Measurements from ENCODE around the gene CCDC51. TPM values are rescaled to one million over a fixed set of nuclear protein-coding genes. Genes with fewer than 3 reads are reported as not detected.

The CCDC51 gene
- polyA plus RNA-seq, 1 of the 3 experiments (the other 2 are of a cell fraction) = 24.2 TPM

DNA sequence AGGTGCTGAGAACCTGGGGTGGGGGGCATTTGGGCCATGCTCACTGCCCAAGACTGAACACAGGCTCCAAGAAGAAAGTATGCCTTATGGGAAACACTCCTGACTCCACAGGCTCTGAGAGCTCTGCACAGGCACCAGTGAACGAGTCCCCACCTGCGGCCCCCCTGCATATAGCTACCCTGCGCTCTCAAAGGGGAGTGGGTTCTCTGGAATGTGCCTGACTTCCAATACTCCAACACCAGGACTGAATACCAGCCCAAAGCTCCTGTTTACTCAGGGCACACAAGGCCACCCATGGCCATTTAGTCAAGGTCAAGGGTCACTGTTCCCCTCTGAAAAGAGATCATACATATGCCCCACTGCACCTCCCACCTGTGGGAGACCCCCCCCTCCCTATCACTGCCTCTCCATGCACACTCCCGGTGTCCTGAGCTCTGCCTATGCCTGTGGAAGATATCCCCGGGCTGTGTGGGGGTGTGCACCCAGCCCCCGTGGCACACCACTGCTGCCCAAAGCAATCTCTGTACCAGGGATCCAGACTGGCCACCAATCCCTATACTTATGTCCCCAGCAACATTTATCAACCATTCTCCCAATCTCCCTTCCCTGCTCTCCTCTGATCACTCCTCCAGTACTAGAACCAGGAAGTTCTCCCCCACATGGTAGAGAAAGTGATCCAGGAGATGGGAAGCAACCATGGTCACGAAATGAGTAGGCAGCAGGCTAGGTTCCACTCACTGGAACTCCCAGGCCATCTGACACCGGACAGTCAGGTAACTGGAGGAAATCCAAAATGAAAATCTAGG, 8.5 kb downstream of the CCDC51 start:
- CTCF ChIA-PET = interaction anchor here (0.6 to 13.2 kb wide), 6 partner anchors 12 to 237 kb away, joined by 4 to 399 read pairs (median 98); no protein-coding TSS in a partner anchor
- POLR2A ChIA-PET = interaction anchor here (0.6 to 1.7 kb wide), 2 partner anchors 8 to 131 kb away, joined by 3 to 6 read pairs; partner anchors contain the start of genes CCDC51 and TMA7

GRCh38 chr3:48430708-48431101, 9.2 kb downstream of the CCDC51 start:
- no peak overlapping the region for H3K4me2 ChIP-seq
- no peaks in the 10 kb centered on the region for H3F3A ChIP-seq (replicated peaks; ENCODE audit: insufficient read depth)
- WGBS (ENCODE audit: low lambda C conversion rate) = 100% methylated on average over 1 of the region's 1 CpG
- H3K27me3 ChIP-seq (ENCODE audit: insufficient read depth) = no peaks in the 10 kb centered on the region
- H3K79me2 ChIP-seq (ENCODE audit: insufficient read depth) = peaks cover 28% of the 10 kb centered on the region
- peaks cover 7 to 38% of the 10 kb centered on the region in 2 experiments; a peak in 2 of 4 replicates for H3K4me1 ChIP-seq (ENCODE audit: control insufficient read depth in 1 of 2, insufficient read depth in 2 of 2, low read depth in 1 of 2, low read length in 1 of 2)
- H3K9me3 ChIP-seq = no peaks in the 10 kb centered on the region
- ChIA-PET CTCF (interaction anchor here (0.6 to 13.2 kb wide), 6 partner anchors 8 to 236 kb away, joined by 3 to 399 read pairs (median 12); partner anchors contain the start of genes CCDC51 and TMA7), POLR2A (interaction anchor here (0.6 to 1.7 kb wide), 2 partner anchors 9 to 130 kb away, joined by 3 to 6 read pairs; partner anchors contain the start of genes CCDC51 and TMA7)
- no peak for DNase-seq
- no peak overlapping the region for H2AFZ ChIP-seq (ENCODE audit: low read depth)
- no peak overlapping the region for H3K9ac ChIP-seq
- H3K27ac ChIP-seq (ENCODE audit: low read depth in 2 of 2, low read length in 1 of 2) = no peak overlapping the region; a peak in 1 of 4 replicates
- H3K4me3 ChIP-seq (ENCODE audit: low read depth in 2 of 2, low read length in 1 of 2) = no peak overlapping the region
- no peaks in the 10 kb centered on the region for H3K9me2 ChIP-seq
- TF ChIP-seq CTCF (IDR thresholded peaks at IDR 0.05) = no peak
- no peak for TF ChIP-seq YY1 (IDR thresholded peaks at IDR 0.05; ENCODE audit: low read depth)
- no peak for TF ChIP-seq GATA2 (CRISPR knock-in tag; IDR thresholded peaks at IDR 0.05)
- TF ChIP-seq ELF1 (IDR thresholded peaks at IDR 0.05) = no peak
- no peak for TF ChIP-seq REST (IDR thresholded peaks at IDR 0.05; ENCODE audit: low read depth, low read length)
- no peak for TF ChIP-seq CHD2 (IDR thresholded peaks at IDR 0.05; ENCODE audit: low read length, partially characterized antibody)
- TF ChIP-seq JUND (IDR thresholded peaks at IDR 0.05) = no peak
- no peak for TF ChIP-seq FOSL2 (IDR thresholded peaks at IDR 0.05; ENCODE audit: borderline replicate concordance, low read depth)
- TF ChIP-seq RXRA (IDR thresholded peaks at IDR 0.05; ENCODE audit: borderline replicate concordance, low read depth) = no peak
- peaks cover 4 to 25% of the 10 kb centered on the region in 2 experiments for H3K36me3 ChIP-seq (replicated peaks in 1 of 2; ENCODE audit: control insufficient read depth in 1 of 2, insufficient read depth in 2 of 2, low read length in 1 of 2)
- H4K20me1 ChIP-seq (ENCODE audit: insufficient read depth) = 0 out of 2 replicates have a peak, but pooled peaks cover 4% of the 10 kb centered on the region

More for the DNA sequence above, 8.5 kb downstream of the CCDC51 start:
- WGBS (ENCODE audit: low lambda C conversion rate) = 93% methylated on average over 5 of the region's 8 CpGs
- H3F3A ChIP-seq (replicated peaks; ENCODE audit: insufficient read depth) = no peaks in the 10 kb centered on the region
- no peak overlapping the region for H2AFZ ChIP-seq (ENCODE audit: low read depth)
- H3K9me3 ChIP-seq = no peaks in the 10 kb centered on the region
- 0 out of 2 replicates have a peak, but pooled peaks cover 5% of the 10 kb centered on the region for H4K20me1 ChIP-seq (ENCODE audit: insufficient read depth)
- TF ChIP-seq TCF12 (IDR thresholded peaks at IDR 0.05) (no peak), CTCF (IDR thresholded peaks at IDR 0.05) (no peak), MAX (IDR thresholded peaks at IDR 0.05; ENCODE audit: low read depth) (no peak)
- TF ChIP-seq, protein P1, sequence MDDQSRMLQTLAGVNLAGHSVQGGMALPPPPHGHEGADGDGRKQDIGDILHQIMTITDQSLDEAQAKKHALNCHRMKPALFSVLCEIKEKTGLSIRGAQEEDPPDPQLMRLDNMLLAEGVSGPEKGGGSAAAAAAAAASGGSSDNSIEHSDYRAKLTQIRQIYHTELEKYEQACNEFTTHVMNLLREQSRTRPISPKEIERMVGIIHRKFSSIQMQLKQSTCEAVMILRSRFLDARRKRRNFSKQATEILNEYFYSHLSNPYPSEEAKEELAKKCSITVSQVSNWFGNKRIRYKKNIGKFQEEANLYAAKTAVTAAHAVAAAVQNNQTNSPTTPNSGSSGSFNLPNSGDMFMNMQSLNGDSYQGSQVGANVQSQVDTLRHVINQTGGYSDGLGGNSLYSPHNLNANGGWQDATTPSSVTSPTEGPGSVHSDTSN (IDR thresholded peaks at IDR 0.05) = no peak
- H3K27ac ChIP-seq (ENCODE audit: low read depth in 2 of 2, low read length in 1 of 2) = no peak overlapping the region
- H3K4me3 ChIP-seq (ENCODE audit: low read depth in 2 of 2, low read length in 1 of 2) = no peak overlapping the region
- H3K4me1 ChIP-seq (ENCODE audit: control insufficient read depth in 1 of 2, insufficient read depth in 2 of 2, low read depth in 1 of 2, low read length in 1 of 2) = peaks cover 7 to 33% of the 10 kb centered on the region in 2 experiments; a peak in 1 of 4 replicates
- H3K27me3 ChIP-seq (ENCODE audit: insufficient read depth) = no peaks in the 10 kb centered on the region
- no peaks in the 10 kb centered on the region for H3K9me2 ChIP-seq
- DNase-seq = no peak
- peaks cover 4 to 25% of the 10 kb centered on the region in 2 experiments for H3K36me3 ChIP-seq (replicated peaks in 1 of 2; ENCODE audit: control insufficient read depth in 1 of 2, insufficient read depth in 2 of 2, low read length in 1 of 2)
- no peak overlapping the region for H3K4me2 ChIP-seq
- no peak overlapping the region for H3K9ac ChIP-seq
- H3K79me2 ChIP-seq (ENCODE audit: insufficient read depth) = peaks cover 21% of the 10 kb centered on the region
